Activated CD4-positive, alpha-beta T cell treated with anti-CD3 and anti-CD28 coated beads for 36 hours (primary cell): ENCODE results near the gene MED13. TPM values are rescaled to one million over a fixed set of nuclear protein-coding genes. Genes with fewer than 3 reads are reported as not detected.
A peak's percentile ranks its signal among the peaks of the same experiment; 100 is the strongest.

Experiments
- ATAC-seq: fragments of 200-7000 bp; cut with Tn5 transposase; one replicate; pipeline ENCODE4 v1.10.0; 2021; ENCODE audit warnings: mild to moderate bottlenecking, moderate library complexity
- CTCF ChIA-PET: fragments of 350-600 bp; sonication (Branson Sonifier 250); formaldehyde crosslinking; loops from one replicate; lab custom pipeline; 2021; ENCODE audit warnings: antibody characterized with exemption; lab: Charles Lee
- POLR2A ChIA-PET: fragments of 350-600 bp; sonication (Branson Sonifier 250); formaldehyde crosslinking; loops from one replicate; lab custom pipeline; 2021; ENCODE audit warnings: antibody characterized with exemption, inconsistent platforms; lab: Charles Lee
- DNase-seq: peaks from one replicate; pipeline ENCODE4 v3.0.0-alpha.2; 2020
- H3K27ac Mint-ChIP-seq: one replicate; pipeline ENCODE4 v1.8.0; 2021; ENCODE audit warnings: mixed read lengths
- H3K27me3 Mint-ChIP-seq: one replicate; pipeline ENCODE4 v1.8.0; 2021; ENCODE audit warnings: mixed read lengths
- H3K36me3 Mint-ChIP-seq: one replicate; pipeline ENCODE4 v1.8.0; 2021; ENCODE audit warnings: low read depth, mixed read lengths
- H3K4me1 Mint-ChIP-seq: one replicate; pipeline ENCODE4 v1.8.0; 2021; ENCODE audit warnings: mixed read lengths
- H3K4me3 Mint-ChIP-seq: one replicate; pipeline ENCODE4 v1.8.0; 2021; ENCODE audit warnings: mild to moderate bottlenecking, moderate library complexity, mixed read lengths
- H3K9me3 Mint-ChIP-seq: one replicate; pipeline ENCODE4 v1.8.0; 2021; ENCODE audit warnings: low read depth, mixed read lengths
- intact Hi-C, 2 experiments: fragments of 100-400 bp; cut with DNase I in 1 of 2; cut with micrococcal nuclease in 1 of 2; formaldehyde crosslinking; loops; one replicate each; pipeline versions ENCODE4 v1.14.2 to v1.15.1; 2022 to 2024; cut with DNase I, micrococcal nuclease
- total RNA-seq, 2 experiments: library from RNA; stranded (reverse); gene quantifications; one replicate each; pipeline ENCODE4 v1.2.3, GENCODE V29; 2021

The MED13 gene
- total RNA-seq, 2 experiments from 2014 or later, result 33.7 to 49.8 TPM

GRCh38 chr17:62052765-62053338 is 12.2 kb downstream of the MED13 start:
- Mint-ChIP-seq H3K4me1 (peaks cover 46% of the 10 kb centered on the region), H3K27me3 (no peaks in the 10 kb centered on the region), H3K4me3 (no peak overlapping the region), H3K36me3 (peaks cover 40% of the 10 kb centered on the region), H3K27ac (no peak overlapping the region), H3K9me3 (no peaks in the 10 kb centered on the region)
- ATAC-seq, result no peak
- DNase-seq, result no peak
- intact Hi-C loops, result no loop called here
- ChIA-PET CTCF (interaction anchor here (0.5 to 2.3 kb wide), 7 partner anchors 9 to 480 kb away, joined by 3 to 11 read pairs (median 3); no protein-coding TSS in a partner anchor), POLR2A (interaction anchor here (1.1 to 2.1 kb wide), 2 partner anchors 9 to 13 kb away, joined by 3 to 7 read pairs; no protein-coding TSS in a partner anchor)

GRCh38 chr17:62051053-62051452 is 14.0 kb downstream of the MED13 start:
- no peaks in the 10 kb centered on the region for H3K27me3 Mint-ChIP-seq
- DNase-seq, result no peak
- H3K27ac Mint-ChIP-seq, result no peak overlapping the region
- POLR2A ChIA-PET, result no interaction called here
- intact Hi-C loops, result no loop called here
- H3K4me3 Mint-ChIP-seq, result no peak overlapping the region
- peaks cover 36% of the 10 kb centered on the region for H3K4me1 Mint-ChIP-seq
- peaks cover 39% of the 10 kb centered on the region for H3K36me3 Mint-ChIP-seq
- ATAC-seq, result no peak
- H3K9me3 Mint-ChIP-seq, result no peaks in the 10 kb centered on the region
- CTCF ChIA-PET, result interaction anchor here (0.8 to 1.1 kb wide), 2 partner anchors 10 to 15 kb away, joined by 3 to 6 read pairs; no protein-coding TSS in a partner anchor

DNA sequence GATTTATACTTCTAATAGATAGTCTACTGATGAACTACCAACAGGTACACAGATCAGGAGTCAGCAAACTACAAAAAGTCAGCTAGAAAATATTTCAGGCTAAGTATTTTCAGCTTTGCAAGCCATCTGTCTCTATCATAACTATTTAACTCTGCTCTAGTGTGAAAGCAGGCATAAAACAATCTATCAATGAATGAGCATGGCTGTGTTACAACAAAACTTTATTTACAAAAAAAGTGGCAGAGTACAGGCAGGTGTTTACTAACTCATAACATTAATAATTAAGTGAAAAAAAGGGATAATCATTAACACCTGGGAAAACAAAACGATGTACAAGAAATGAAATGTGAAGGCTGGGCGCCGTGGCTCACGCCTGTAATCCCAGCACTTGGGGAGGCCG is 15.8 kb downstream of the MED13 start:
- ChIA-PET POLR2A (interaction anchor here (0.6 kb wide), 1 partner anchor 12 kb away, joined by 3 read pairs; no protein-coding TSS in a partner anchor), CTCF (interaction anchor here (1.5 kb wide), 1 partner anchor 61 kb away, joined by 4 read pairs; no protein-coding TSS in a partner anchor)
- Mint-ChIP-seq H3K36me3 (peaks cover 40% of the 10 kb centered on the region), H3K9me3 (no peaks in the 10 kb centered on the region), H3K4me3 (no peak overlapping the region), H3K27ac (no peak overlapping the region), H3K4me1 (peaks cover 32% of the 10 kb centered on the region), H3K27me3 (no peaks in the 10 kb centered on the region)
- no peak for DNase-seq
- intact Hi-C loops, result no loop called here
- no peak for ATAC-seq

GRCh38 chr17:62048262-62048661 is 16.8 kb downstream of the MED13 start:
- ChIA-PET CTCF (interaction anchor here (1.5 kb wide), 1 partner anchor 62 kb away, joined by 4 read pairs; no protein-coding TSS in a partner anchor), POLR2A (no interaction called here)
- Mint-ChIP-seq H3K9me3 (no peaks in the 10 kb centered on the region), H3K4me1 (peaks cover 33% of the 10 kb centered on the region), H3K4me3 (no peak overlapping the region), H3K36me3 (peaks cover 42% of the 10 kb centered on the region), H3K27ac (no peak overlapping the region), H3K27me3 (no peaks in the 10 kb centered on the region)
- intact Hi-C loops, result no loop called here
- DNase-seq (no peak), ATAC-seq (no peak)

DNA sequence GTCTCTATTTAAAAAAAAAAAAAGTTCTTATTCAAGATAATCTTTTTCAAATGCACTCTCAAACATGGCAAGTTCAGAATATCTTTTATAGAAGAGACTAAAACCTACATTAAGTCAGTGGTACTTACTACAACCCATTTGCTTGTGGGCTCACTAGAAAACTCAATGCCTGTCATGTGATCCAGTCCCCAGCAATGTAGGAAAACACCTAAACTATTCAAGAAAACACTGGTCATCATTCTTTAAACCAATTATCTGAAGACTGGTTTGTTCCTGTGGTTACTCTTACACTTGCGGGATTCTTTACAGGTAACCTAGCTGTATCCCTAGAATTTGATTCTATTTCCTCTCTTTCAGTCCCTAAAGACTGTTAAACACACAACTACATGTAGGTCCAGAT is 19.6 kb downstream of the MED13 start:
- no peaks in the 10 kb centered on the region for H3K9me3 Mint-ChIP-seq
- no peaks in the 10 kb centered on the region for H3K27me3 Mint-ChIP-seq
- ATAC-seq (no peak), DNase-seq (no peak)
- H3K4me1 Mint-ChIP-seq, result peaks cover 37% of the 10 kb centered on the region
- H3K27ac Mint-ChIP-seq, result no peak overlapping the region
- ChIA-PET POLR2A (no interaction called here), CTCF (interaction anchor here (1.0 to 1.1 kb wide), 2 partner anchors 9 to 49 kb away, joined by 3 read pairs; no protein-coding TSS in a partner anchor)
- H3K36me3 Mint-ChIP-seq, result peaks cover 40% of the 10 kb centered on the region
- intact Hi-C loops, result no loop called here
- H3K4me3 Mint-ChIP-seq, result no peak overlapping the region

DNA sequence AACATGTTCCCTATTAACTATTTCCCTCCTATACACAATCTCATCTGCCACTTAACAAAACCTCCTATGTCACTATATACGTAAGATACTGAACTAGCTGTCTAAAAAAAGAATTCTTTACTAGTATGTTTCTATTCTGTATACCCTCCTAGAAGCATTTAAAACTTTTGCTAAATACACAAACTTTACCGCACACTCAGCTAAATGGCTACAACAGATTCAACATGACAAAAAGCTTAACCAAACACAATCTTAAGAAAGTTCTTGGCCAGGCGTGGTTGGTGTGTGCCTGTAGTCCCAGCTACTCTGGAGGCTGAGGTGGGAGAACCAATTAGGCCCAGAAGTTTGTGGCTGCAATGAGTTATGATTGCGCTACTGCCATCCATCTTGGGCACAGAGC is 20.0 kb downstream of the MED13 start:
- H3K9me3 Mint-ChIP-seq, result no peaks in the 10 kb centered on the region

DNA sequence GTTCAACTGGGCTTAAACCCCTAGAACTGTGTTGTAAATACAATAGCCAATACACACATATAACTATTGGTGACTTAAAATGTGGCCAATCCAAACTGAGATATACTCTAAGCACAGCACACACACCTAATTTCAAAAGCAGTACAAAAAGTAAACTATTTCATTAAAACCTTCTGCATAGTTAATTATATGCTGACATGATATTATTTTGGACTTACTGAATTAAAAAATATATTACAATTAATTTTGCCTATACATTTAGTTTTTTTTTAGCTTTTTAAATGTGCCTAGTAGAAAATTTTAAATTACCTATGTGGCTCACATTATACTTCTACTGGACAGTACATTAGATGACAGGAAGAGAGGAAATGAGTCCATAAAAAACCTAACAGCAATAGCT is 21.5 kb downstream of the MED13 start:
- no peak for ATAC-seq
- Mint-ChIP-seq H3K27me3 (no peaks in the 10 kb centered on the region), H3K4me3 (no peak overlapping the region), H3K36me3 (peaks cover 46% of the 10 kb centered on the region), H3K27ac (no peak overlapping the region), H3K4me1 (peaks cover 43% of the 10 kb centered on the region), H3K9me3 (no peaks in the 10 kb centered on the region)
- CTCF ChIA-PET, result interaction anchor here (1.0 kb wide), 1 partner anchor 12 kb away, joined by 5 read pairs; no protein-coding TSS in a partner anchor
- DNase-seq, result no peak
- intact Hi-C loops, result no loop called here
- POLR2A ChIA-PET, result no interaction called here

More for the DNA sequence above, 20.0 kb downstream of the MED13 start:
- ChIA-PET CTCF (interaction anchor here (1.0 to 1.1 kb wide), 2 partner anchors 10 to 49 kb away, joined by 3 read pairs; no protein-coding TSS in a partner anchor), POLR2A (no interaction called here)
- DNase-seq (no peak), ATAC-seq (no peak)
- peaks cover 44% of the 10 kb centered on the region for H3K36me3 Mint-ChIP-seq
- no peak overlapping the region for H3K27ac Mint-ChIP-seq
- no peaks in the 10 kb centered on the region for H3K27me3 Mint-ChIP-seq
- peaks cover 41% of the 10 kb centered on the region for H3K4me1 Mint-ChIP-seq
- H3K4me3 Mint-ChIP-seq, result no peak overlapping the region
- intact Hi-C loops, result no loop called here

DNA sequence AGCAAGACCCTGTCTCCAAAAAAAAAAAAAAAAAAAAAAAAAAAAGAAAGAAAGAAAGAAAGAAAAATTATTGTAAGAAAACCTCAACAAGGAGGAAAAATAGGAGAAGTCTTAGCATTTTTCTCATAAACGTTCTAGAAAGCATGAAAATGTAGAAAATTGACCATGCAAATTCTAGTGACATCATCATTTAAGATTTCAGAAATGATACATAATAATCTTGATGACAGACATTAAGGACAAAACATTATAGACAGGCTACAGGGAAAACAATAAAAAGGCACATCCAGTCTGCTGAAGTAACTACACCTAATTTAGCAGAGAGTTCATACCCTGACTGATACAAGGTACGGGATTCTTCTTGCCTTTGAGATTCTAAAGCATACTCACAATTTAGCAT is 21.9 kb downstream of the MED13 start:
- POLR2A ChIA-PET, result no interaction called here

GRCh38 chr17:62038248-62038647 is 26.8 kb downstream of the MED13 start:
- H3K27me3 Mint-ChIP-seq, result no peaks in the 10 kb centered on the region
- ATAC-seq (no peak), DNase-seq (no peak)
- no peak overlapping the region for H3K4me3 Mint-ChIP-seq
- no peaks in the 10 kb centered on the region for H3K9me3 Mint-ChIP-seq
- intact Hi-C loops, result no loop called here
- peaks cover 31% of the 10 kb centered on the region for H3K4me1 Mint-ChIP-seq
- H3K27ac Mint-ChIP-seq, result no peak overlapping the region
- ChIA-PET CTCF (interaction anchor here (1.0 kb wide), 1 partner anchor 15 kb away, joined by 3 read pairs; no protein-coding TSS in a partner anchor), POLR2A (interaction anchor here (0.7 kb wide), 1 partner anchor 1299 kb away, joined by 6 read pairs; no protein-coding TSS in a partner anchor)
- peaks cover 43% of the 10 kb centered on the region for H3K36me3 Mint-ChIP-seq

More for the DNA sequence above, 21.9 kb downstream of the MED13 start:
- Mint-ChIP-seq H3K27ac (no peak overlapping the region), H3K9me3 (no peaks in the 10 kb centered on the region), H3K4me3 (no peak overlapping the region), H3K4me1 (peaks cover 41% of the 10 kb centered on the region), H3K36me3 (peaks cover 41% of the 10 kb centered on the region), H3K27me3 (no peaks in the 10 kb centered on the region)
- CTCF ChIA-PET, result interaction anchor here (1.0 kb wide), 1 partner anchor 12 kb away, joined by 5 read pairs; no protein-coding TSS in a partner anchor
- intact Hi-C loops, result no loop called here
- DNase-seq (no peak), ATAC-seq (no peak)

GRCh38 chr17:62033317-62033716 is 31.8 kb downstream of the MED13 start:
- Mint-ChIP-seq H3K27ac (no peak overlapping the region), H3K4me1 (peaks cover 2% of the 10 kb centered on the region), H3K4me3 (no peak overlapping the region), H3K27me3 (no peaks in the 10 kb centered on the region), H3K9me3 (no peaks in the 10 kb centered on the region), H3K36me3 (peaks cover 36% of the 10 kb centered on the region)
- ChIA-PET CTCF (interaction anchor here (0.6 to 1.1 kb wide), 2 partner anchors 9 to 43 kb away, joined by 3 read pairs; no protein-coding TSS in a partner anchor), POLR2A (no interaction called here)
- no peak for ATAC-seq
- DNase-seq, result no peak
- intact Hi-C loops, result no loop called here

DNA sequence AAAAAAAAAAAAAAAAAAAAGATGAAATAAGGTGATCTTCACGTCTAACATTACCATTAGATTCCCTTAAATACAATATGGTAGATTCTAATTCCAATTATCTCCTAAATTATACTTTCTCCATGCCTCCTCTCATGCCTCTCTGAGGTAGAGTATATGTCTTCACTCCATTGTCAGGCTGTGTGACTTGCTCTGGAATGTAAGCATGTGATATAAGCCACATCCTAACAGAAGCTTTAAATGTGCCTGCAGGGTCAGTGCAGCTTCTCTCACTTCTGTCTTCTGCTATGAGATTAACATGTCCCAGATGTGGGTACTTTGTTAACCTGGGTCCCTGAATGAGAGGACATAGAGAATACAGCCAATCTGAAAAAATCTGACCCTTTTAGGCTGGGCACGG is 32.6 kb downstream of the MED13 start:
- Mint-ChIP-seq H3K4me3 (no peak overlapping the region), H3K36me3 (peaks cover 44% of the 10 kb centered on the region), H3K4me1 (peaks cover 8% of the 10 kb centered on the region), H3K9me3 (no peaks in the 10 kb centered on the region), H3K27me3 (no peaks in the 10 kb centered on the region), H3K27ac (peak overlapping the region; percentile 25)
- ChIA-PET CTCF (interaction anchor here (1.1 kb wide), 2 partner anchors 9 to 28 kb away, joined by 3 read pairs; no protein-coding TSS in a partner anchor), POLR2A (no interaction called here)
- ATAC-seq, result no peak
- no peak for DNase-seq
- intact Hi-C loops, result no loop called here

DNA sequence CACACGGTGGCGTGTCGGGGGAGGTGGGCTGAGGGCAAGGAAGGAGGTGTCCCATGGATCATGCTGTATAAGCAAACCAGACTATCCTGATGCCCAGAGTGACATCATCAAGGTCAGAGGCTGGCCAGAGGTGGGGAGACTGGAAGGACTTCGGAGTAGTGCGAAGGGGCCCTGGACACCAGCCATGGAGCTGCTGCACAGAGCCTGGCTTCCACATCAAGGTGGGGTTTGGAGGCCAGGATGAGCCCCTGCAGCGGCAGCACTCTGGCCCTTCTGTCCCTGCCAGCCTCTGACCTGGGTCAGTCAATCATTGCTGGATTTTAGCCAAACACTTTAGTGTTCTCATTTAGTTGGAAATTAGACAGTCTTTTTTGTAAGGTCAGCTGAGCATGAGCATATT is 34.8 kb downstream of the MED13 start:
- ChIA-PET CTCF (no interaction called here), POLR2A (no interaction called here)
- H3K27ac Mint-ChIP-seq, result no peak overlapping the region
- H3K4me3 Mint-ChIP-seq, result no peak overlapping the region
- intact Hi-C loops, result no loop called here
- ATAC-seq (no peak), DNase-seq (no peak)
- H3K27me3 Mint-ChIP-seq, result no peaks in the 10 kb centered on the region
- no peaks in the 10 kb centered on the region for H3K9me3 Mint-ChIP-seq
- H3K4me1 Mint-ChIP-seq, result peaks cover 15% of the 10 kb centered on the region
- peaks cover 56% of the 10 kb centered on the region for H3K36me3 Mint-ChIP-seq
